GM21515 (cell line): ENCODE results near the gene ATP1A2.

Experiments used
- ATAC-seq: cut with Tn5 transposase; IDR thresholded peaks from one replicate; pipeline ENCODE4 v1.9.1; 2021; ENCODE audit not compliant: unreplicated experiment

ATP1A2 gene

GRCh38 chr1:160168609-160169369 is 53.2 kb downstream of the ATP1A2 start:
- no peak for ATAC-seq

DNA sequence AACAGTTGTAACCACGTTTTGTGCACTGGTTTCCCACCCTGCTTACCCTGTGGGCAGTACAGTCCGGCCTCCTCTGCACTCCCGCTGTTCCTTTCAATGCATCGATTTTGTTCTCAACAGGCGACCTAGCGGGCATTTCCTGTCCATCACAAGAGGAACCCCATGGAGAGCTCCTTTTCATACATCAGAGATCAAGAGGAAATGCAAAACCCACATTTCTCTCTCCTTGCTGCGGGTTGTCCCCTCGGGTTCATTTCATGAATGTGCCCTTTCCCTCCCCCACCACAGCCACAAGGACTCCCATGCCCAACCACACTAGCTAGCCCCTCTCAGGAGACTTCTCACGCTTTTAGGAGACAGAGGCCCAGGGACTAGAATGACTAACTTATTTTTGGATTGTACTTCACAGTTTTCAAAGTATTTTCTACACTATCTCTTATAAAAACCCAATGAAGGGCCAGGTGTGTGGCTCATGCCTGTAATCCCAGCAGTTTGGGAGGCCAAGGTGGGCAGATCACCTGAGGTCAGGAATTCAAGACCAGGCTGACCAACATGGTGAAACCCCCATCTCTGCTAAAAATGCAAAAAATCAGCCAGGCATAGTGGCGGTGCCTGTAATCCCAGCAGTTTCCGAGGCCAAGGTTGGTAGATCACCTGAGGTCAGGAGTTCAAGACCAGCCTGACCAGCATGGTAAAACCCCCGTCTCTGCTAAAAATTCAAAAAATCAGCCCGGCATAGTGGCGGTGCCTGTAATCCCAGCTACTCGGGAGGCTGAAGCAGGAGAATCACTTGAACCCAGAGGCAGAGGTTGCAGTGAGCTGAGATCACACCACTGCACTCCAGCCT is 54.2 kb downstream of the ATP1A2 start:
- no peak for ATAC-seq

DNA sequence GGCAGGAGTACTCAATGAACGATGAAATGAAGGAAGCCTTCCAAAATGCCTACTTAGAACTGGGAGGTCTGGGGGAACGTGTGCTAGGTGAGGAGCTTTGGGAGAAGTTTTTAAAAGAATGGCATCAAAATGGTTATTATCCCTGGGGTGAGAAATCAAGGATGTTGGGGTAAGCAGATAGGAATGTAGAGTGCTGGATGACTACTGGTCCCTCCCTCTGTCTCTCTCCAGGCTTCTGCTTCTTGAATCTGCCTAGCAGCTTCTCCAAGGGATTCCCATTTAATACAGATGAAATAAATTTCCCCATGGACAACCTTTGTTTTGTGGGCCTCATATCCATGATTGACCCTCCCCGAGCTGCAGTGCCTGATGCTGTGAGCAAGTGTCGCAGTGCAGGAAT is 55.8 kb downstream of the ATP1A2 start:
- ATAC-seq = no peak

DNA sequence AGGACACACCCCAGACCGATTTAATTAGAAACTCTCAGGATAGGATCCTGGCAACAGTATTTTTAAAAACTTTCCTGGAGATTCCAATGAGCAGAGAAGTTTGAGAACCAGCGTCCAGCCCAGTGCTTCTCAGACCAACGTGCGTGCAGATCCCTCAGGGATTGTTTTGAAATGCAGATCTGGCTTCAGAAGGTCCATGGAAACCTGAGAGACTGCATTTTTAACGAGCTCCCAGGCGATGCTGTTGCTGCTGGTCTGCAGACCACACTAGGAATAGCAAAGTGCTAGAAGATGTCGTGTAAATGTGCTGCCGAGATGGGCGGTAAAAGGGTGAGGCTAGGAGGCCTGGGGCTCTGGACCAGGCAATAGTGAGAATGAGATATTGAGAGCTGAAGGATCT is 56.4 kb downstream of the ATP1A2 start:
- no peak for ATAC-seq

- no peak for ATAC-seq
Observed at GRCh38 chr1:160177231-160177630, 61.7 kb downstream of the ATP1A2 start.

DNA sequence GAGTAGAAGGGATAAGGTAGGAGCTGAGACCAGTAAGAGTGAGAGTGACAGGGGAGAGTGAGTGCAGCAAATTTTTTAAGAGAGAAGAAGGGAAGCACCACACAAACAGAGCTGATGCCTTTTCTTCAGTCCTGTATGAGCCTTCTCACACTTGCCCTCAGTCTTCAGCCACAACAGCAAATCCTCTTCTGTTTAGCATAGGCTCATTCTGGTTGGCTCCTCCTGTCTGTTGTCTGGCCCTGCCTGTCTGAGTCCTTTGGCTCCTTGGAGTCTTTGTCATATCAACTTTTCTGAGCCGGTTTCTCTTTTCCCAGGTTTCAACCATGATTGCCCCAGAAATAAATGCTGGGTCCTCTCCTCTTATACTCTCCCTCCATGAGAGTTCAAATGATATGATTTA is 62.1 kb downstream of the ATP1A2 start:
- ATAC-seq = no peak

- no peak for ATAC-seq
Observed at GRCh38 chr1:160178731-160179130, 63.2 kb downstream of the ATP1A2 start.

- no peak for ATAC-seq
Observed at GRCh38 chr1:160179336-160179735, 63.8 kb downstream of the ATP1A2 start.

- no peak for ATAC-seq
Observed at GRCh38 chr1:160186246-160186645, 70.7 kb downstream of the ATP1A2 start.

DNA sequence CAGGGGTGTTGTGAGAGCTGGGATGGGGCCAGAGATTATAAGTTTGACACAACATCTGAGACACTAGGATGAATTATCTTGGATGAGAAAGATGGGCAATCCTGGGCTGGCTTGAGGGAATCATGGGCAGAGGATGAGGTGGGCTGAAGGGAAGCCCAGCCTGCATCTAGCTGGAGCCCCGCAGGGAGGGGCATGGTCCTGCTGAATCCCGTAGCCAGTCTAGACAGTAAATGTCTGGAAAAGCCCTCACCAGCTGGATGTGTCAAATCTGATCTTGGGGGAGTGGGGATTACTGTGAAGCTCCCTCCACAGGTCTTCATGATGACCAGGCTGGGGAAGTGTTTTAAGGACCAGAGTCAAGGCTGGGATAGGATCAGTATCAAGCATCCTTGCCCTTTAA is 71.2 kb downstream of the ATP1A2 start:
- no peak for ATAC-seq

GRCh38 chr1:160187407-160187806 is 71.8 kb downstream of the ATP1A2 start:
- no peak for ATAC-seq

GRCh38 chr1:160188341-160188740 is 72.8 kb downstream of the ATP1A2 start:
- no peak for ATAC-seq

GRCh38 chr1:160189649-160190625 is 74.4 kb downstream of the ATP1A2 start, which contains the start of gene CASQ1:
Gene CASQ1, plus strand, starts transcription at chr1:160190575. Its CDS starts 177 bp downstream, at chr1:160190752.
- no peak for ATAC-seq

DNA sequence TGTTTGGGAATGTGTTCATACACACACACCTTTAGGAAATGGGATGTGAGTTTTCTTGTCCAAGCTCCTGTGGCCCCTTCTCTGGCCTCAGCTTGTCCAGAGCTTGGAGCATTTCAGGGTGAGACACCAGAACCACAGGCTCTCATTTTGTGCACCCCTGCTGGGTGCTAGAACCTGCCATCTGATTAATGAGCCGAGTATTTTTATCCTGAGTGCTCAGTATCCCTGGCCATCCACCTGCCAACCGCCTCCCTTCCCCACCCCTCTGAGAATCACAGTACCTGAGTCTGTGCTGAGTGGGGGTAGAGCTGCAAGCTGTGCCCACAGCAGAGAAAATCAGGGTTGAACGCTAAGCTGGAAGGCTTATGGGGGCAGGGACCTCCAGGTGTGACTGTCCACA is 76.2 kb downstream of the ATP1A2 start:
- ATAC-seq = no peak

DNA sequence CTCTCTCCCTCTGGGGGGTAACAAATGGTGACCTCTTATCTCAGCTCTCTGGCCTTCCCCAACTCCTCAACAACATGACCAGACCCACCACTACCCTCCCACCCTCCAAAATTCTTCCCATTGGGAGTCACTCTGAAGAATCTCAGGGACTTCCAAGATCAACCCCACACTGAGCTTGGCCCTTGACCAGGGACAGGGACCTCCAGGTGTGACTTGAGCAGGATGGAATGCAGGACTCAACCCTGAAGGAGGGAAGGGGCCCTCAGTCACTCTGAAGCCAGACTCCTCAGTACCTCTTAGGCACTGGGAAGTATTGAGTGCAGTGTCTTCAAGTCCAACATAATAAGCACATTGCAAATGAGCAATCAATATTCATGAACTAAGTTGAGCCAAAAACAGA is 76.7 kb downstream of the ATP1A2 start:
- ATAC-seq = no peak
